ENCODE data around the gene KIF15.
A peak's percentile ranks its signal among the peaks of the same experiment; 100 is the strongest.

KIF15 gene

DNA sequence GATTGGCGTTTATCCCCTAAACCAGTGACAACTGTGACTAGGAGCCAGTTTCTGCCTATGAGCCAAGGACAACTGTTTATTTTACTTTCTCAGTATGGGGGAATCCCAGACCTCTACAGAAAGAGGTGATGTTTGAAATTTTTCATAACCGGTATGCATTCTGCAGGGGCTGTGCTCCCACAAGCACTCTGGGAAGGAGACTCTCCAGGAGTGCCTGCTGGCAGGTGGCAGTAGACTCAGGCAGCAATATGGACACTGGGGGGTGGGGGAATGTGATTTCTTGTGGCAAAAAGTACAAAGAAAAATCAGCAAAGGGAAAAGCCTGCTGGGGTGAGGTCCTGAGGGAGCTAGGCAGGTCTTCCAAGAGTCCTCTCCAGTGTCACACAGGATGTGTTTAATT is 118.7 kb downstream of the KIF15 start:
- TF ChIP-seq, protein P1, sequence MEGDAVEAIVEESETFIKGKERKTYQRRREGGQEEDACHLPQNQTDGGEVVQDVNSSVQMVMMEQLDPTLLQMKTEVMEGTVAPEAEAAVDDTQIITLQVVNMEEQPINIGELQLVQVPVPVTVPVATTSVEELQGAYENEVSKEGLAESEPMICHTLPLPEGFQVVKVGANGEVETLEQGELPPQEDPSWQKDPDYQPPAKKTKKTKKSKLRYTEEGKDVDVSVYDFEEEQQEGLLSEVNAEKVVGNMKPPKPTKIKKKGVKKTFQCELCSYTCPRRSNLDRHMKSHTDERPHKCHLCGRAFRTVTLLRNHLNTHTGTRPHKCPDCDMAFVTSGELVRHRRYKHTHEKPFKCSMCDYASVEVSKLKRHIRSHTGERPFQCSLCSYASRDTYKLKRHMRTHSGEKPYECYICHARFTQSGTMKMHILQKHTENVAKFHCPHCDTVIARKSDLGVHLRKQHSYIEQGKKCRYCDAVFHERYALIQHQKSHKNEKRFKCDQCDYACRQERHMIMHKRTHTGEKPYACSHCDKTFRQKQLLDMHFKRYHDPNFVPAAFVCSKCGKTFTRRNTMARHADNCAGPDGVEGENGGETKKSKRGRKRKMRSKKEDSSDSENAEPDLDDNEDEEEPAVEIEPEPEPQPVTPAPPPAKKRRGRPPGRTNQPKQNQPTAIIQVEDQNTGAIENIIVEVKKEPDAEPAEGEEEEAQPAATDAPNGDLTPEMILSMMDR (conservative IDR thresholded peaks at IDR 0.05; ENCODE audit: low read depth, low read length), result no peak
- DNase-seq (ENCODE audit: low read depth), result no peak
- H3K4me3 ChIP-seq (ENCODE audit: low read length), result no peak overlapping the region

DNA sequence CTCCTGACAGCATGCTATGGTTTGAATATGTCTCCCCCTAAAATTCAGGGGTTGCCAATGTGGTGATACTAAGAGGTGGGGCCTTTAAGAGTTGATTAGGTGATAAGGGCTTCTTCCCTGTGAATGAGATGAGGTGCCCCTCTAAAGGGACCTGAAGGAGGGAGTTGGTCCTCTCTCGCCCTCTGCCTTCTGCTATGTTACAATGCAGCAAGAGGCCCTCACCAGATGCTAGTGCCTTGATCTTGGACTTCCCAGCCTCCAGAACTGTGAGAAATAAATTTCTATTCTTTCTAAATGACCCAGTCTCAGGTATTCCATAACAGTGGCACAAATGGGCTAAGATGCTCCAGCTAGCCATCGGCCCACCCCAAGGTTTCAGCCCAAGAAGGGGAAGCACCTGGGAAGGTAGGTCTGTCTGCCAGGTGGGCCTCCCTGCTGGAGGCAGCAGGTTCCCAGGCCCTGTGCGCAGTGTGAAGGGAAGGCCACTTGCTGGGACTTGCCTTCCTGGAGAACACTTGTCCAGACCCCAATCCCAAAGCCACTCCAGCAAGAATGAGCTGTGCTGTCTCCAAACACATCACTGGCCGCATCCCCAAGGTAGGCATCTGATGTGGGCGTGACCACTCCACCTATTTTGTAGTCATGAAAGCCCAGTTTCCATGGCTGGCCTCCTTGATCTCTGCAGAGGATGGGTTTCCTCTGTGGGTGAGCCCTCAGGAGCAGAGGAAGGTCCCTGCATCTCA is 121.8 kb downstream of the KIF15 start:
- DNase-seq (ENCODE audit: low read depth), result no peak
- no peak overlapping the region for H3K4me3 ChIP-seq (ENCODE audit: low read length)
- TF ChIP-seq, protein P1 (conservative IDR thresholded peaks at IDR 0.05; ENCODE audit: low read depth, low read length), result no peak

DNA sequence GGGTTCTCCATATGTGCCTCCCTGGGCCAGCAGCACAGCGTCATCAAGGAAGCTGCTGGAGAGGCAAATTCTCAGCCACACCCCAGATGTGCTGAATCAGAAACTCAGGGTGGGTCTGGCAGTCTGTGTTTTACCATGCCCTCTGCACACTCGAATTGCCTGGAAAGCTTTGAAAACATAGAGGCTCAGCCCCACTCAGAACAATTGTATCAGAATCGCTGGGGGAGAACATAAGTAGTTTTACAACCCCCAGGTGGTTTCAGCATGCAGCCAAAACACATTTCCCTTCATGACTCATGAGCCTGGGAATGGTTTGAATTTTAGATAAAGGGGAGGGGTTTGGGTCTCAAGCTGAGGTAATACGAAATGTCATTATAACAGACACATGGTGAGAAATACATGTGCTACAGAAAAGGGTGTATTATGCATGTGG is 122.4 kb downstream of the KIF15 start:
- no peak overlapping the region for H3K4me3 ChIP-seq (ENCODE audit: low read length)
- TF ChIP-seq, protein P1 (conservative IDR thresholded peaks at IDR 0.05; ENCODE audit: low read depth, low read length), result no peak
- peak; percentile 79 for DNase-seq (ENCODE audit: low read depth)

DNA sequence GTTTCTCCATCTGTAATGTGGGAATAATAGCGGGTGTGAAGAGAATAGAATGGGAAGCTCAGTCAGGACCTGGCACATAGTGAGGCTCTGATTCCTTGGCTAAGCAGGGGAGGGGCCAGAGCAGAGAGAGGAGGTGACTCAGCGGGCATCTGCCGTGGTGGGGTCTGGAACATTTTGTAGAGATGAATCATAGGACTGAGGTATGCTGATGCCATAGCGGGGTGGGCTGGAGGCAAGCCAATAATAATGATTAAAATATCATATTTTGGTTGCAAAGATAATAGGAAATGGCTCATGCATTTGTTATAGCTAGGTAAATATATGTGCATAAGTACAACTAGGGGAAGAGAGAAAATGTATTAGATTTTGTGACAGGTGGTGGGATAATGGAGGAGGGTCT is 124.0 kb downstream of the KIF15 start:
- H3K4me3 ChIP-seq (ENCODE audit: low read length), result no peak overlapping the region
- peak; percentile 92 for DNase-seq (ENCODE audit: low read depth)
- TF ChIP-seq, protein P1 (conservative IDR thresholded peaks at IDR 0.05; ENCODE audit: low read depth, low read length), result no peak

DNA sequence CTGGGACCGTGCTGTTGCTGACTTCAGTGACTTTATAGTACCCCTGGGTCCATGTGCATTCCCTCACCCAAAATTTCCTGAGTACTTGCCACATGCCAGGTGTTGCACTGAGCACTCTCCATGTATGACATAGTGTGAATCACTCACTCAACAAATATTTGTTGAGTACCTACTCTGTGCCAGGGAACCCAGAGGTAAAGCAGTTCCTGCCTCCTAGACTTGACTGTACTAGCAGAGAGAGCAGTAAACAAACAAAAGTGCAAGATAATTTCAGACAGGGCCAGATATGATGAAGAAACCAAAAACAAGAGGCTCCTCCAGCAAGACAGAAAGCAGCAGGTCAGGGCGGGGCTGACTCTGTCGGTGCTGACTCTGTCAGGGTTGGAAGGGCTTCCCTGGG is 125.0 kb downstream of the KIF15 start:
- no peak overlapping the region for H3K4me3 ChIP-seq (ENCODE audit: low read length)
- TF ChIP-seq, protein P1 (conservative IDR thresholded peaks at IDR 0.05; ENCODE audit: low read depth, low read length), result no peak
- DNase-seq (ENCODE audit: low read depth), result no peak

DNA sequence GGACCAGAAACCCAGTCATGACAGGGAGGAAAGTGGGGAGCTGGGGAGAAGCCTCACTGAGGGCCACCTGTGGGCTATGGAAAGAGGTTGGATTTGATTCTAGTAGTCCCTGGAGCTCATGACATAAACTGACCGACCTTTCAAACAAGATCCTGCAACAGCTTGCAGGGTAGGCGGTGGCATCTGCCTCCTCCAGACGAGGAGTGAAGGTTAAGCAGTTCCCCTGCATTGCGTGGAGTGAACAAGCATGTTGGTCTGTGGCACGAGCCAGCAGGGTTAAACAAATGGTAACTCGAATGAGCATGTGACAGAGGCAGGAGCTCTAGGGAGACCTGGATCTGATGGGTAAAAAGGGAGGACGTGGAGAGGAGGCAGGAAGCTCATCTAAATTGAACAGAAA is 125.5 kb downstream of the KIF15 start:
- no peak for DNase-seq (ENCODE audit: low read depth)
- H3K4me3 ChIP-seq (ENCODE audit: low read length), result no peak overlapping the region
- TF ChIP-seq, protein P1 (conservative IDR thresholded peaks at IDR 0.05; ENCODE audit: low read depth, low read length), result no peak

DNA sequence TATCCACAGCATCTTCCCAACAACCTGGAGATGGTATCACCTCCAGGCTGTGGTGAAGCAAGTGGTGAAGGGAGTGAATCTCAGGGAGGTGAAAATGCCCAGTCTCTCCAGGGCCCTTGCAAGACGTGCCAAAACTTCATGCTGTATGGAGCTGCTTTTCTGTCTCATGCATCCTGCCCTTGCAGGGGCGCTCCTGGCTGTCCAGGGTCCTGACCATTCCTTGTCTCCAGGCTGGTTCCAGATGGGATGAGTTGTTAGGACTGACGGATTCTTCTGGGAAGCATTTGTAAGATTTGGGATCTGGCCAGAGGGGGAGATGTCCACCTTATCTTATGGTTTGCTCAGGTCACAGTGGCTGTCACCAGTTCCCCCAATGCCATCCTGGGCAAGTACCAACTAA is 128.7 kb downstream of the KIF15 start:
- TF ChIP-seq, protein P1 (conservative IDR thresholded peaks at IDR 0.05; ENCODE audit: low read depth, low read length), result no peak
- DNase-seq (ENCODE audit: low read depth), result no peak
- H3K4me3 ChIP-seq (ENCODE audit: low read length), result no peak overlapping the region

All from retinal pigment epithelial cell (primary cell).